Stomach (tissue), 4 donors: ENCODE measurements around the gene CCDC106.

Source experiments
- EP300 ChIP-seq: sonication (generic); formaldehyde crosslinking; IDR thresholded peaks from one replicate; pipeline ENCODE4 v1.6.1; 2017; ENCODE audit warnings: antibody characterized with exemption
- POLR2A ChIP-seq, 4 donors: fragments of 450-650 bp; IDR thresholded peaks; one replicate each; pipeline ENCODE4 v1.6.1; 2016; ENCODE audit warnings: antibody characterized with exemption in 4 of 4, control low read depth in 2 of 4, mild to moderate bottlenecking in 1 of 4, moderate library complexity in 1 of 4
- POLR2AphosphoS5 ChIP-seq, 3 donors: sonication (generic); formaldehyde crosslinking; IDR thresholded peaks; one replicate each; pipeline ENCODE4 v1.6.1; 2016; ENCODE audit warnings: antibody characterized with exemption in 3 of 3
- TF ChIP-seq, protein P1 (sequence below), 7 experiments: fragments of 450-650 bp in 4 of 7; fragments of 200-600 bp in 3 of 7; sonication (generic) in 3 of 7; IDR thresholded peaks; one replicate each; pipeline ENCODE4 v1.5.1; 2016 to 2019; ENCODE audit warnings: antibody characterized with exemption in 7 of 7, control low read depth in 2 of 7, mild to moderate bottlenecking in 1 of 7

- TF ChIP-seq, protein P1, sequence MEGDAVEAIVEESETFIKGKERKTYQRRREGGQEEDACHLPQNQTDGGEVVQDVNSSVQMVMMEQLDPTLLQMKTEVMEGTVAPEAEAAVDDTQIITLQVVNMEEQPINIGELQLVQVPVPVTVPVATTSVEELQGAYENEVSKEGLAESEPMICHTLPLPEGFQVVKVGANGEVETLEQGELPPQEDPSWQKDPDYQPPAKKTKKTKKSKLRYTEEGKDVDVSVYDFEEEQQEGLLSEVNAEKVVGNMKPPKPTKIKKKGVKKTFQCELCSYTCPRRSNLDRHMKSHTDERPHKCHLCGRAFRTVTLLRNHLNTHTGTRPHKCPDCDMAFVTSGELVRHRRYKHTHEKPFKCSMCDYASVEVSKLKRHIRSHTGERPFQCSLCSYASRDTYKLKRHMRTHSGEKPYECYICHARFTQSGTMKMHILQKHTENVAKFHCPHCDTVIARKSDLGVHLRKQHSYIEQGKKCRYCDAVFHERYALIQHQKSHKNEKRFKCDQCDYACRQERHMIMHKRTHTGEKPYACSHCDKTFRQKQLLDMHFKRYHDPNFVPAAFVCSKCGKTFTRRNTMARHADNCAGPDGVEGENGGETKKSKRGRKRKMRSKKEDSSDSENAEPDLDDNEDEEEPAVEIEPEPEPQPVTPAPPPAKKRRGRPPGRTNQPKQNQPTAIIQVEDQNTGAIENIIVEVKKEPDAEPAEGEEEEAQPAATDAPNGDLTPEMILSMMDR (IDR thresholded peaks at IDR 0.05): no peak
- no peak for TF ChIP-seq POLR2A (IDR thresholded peaks at IDR 0.05)
- TF ChIP-seq EP300: no peak
- TF ChIP-seq POLR2AphosphoS5 (IDR thresholded peaks at IDR 0.05): no peak
Measured at GRCh38 chr19:55646889-55647731, 902 bp upstream of the CCDC106 start.
